ENCODE measurements around the gene ANTXR1.

The ANTXR1 gene

DNA sequence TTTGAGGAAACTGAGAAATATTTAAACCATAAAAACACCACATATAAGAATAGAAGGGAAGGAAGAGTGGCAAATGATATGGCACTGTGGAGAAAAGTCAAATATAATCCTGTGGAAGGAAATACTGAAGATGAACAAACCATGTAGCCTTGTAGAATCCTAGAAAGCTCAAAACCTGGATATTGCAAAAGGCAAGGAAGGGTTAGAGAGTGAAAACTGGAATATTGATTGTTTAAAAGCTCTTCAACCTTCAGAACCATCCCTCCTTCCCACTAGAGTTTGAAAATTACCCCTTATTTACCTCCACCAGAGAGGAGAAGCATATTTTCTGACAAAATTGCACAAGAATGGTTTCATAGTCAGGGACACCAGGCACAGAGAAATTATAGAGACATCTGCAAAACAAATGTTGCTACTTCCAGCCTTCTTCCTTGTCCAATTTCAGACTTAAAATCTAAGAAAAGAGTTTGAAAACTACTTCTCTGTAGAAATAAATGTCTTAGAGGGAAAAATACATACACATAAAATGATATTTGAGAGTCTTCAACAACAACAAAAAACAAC, 48.0 kb downstream of the ANTXR1 start:
- no peak for DNase-seq (ENCODE audit: insufficient read length, low spot score)
- TF ChIP-seq POU2F2 (IDR thresholded peaks at IDR 0.05; ENCODE audit: low read depth, low read length) (no peak), TAF1 (IDR thresholded peaks at IDR 0.05; ENCODE audit: low read depth, low read length) (no peak)
- FAIRE-seq: no peak

DNA sequence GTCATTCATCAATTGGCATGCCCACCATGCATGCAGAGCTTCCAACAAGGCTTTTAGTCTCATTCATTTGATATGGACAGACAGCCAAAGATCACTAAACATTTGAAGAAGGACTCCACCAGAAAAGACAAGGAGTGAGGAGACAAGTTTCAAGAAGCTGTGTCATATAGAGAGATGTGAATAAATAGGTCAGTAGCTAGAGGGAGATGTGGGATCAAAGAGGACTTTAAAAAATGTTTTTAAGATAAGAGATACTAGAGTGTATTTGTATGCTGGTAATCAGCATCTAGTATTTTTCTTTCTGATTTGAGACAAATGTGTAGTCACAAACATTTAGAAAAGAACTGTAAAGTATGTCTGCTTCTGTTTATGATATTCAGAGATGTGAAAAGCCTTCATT, 48.5 kb downstream of the ANTXR1 start:
- FAIRE-seq (no peak), DNase-seq (ENCODE audit: insufficient read length, low spot score) (no peak)
- no peak for TF ChIP-seq POLR2A (IDR thresholded peaks at IDR 0.05; ENCODE audit: low read depth, low read length)
- no peak for TF ChIP-seq SPI1 (IDR thresholded peaks at IDR 0.05; ENCODE audit: low read depth, low read length)
- no peak for TF ChIP-seq TAF1 (IDR thresholded peaks at IDR 0.05; ENCODE audit: low read depth, low read length)
- no peak for TF ChIP-seq POLR2AphosphoS5 (IDR thresholded peaks at IDR 0.05; ENCODE audit: low read depth, low read length)
- no peak for TF ChIP-seq POU2F2 (IDR thresholded peaks at IDR 0.05; ENCODE audit: low read depth, low read length)
- no peak for TF ChIP-seq PAX5 (IDR thresholded peaks at IDR 0.05; ENCODE audit: insufficient read depth, low read length, severe bottlenecking)

GRCh38 chr2:69062307-69062962, 49.5 kb downstream of the ANTXR1 start:
- no peak for DNase-seq (ENCODE audit: insufficient read length, low spot score)
- TF ChIP-seq PAX5 (IDR thresholded peaks at IDR 0.05; ENCODE audit: insufficient read depth, low read length, severe bottlenecking) (no peak), TAF1 (IDR thresholded peaks at IDR 0.05; ENCODE audit: low read depth, low read length) (no peak), POLR2AphosphoS5 (IDR thresholded peaks at IDR 0.05; ENCODE audit: low read depth, low read length) (no peak), POLR2A (IDR thresholded peaks at IDR 0.05; ENCODE audit: low read depth, low read length) (no peak), SPI1 (IDR thresholded peaks at IDR 0.05; ENCODE audit: low read depth, low read length) (no peak), POU2F2 (IDR thresholded peaks at IDR 0.05; ENCODE audit: low read depth, low read length) (no peak)
- no peak for FAIRE-seq

- DNase-seq (ENCODE audit: insufficient read length, low spot score) (no peak), FAIRE-seq (no peak)
- TF ChIP-seq TAF1 (IDR thresholded peaks at IDR 0.05; ENCODE audit: low read depth, low read length) (no peak), POLR2A (IDR thresholded peaks at IDR 0.05; ENCODE audit: low read depth, low read length) (no peak), POLR2AphosphoS5 (IDR thresholded peaks at IDR 0.05; ENCODE audit: low read depth, low read length) (no peak), SPI1 (IDR thresholded peaks at IDR 0.05; ENCODE audit: low read depth, low read length) (no peak), POU2F2 (IDR thresholded peaks at IDR 0.05; ENCODE audit: low read depth, low read length) (no peak), PAX5 (IDR thresholded peaks at IDR 0.05; ENCODE audit: insufficient read depth, low read length, severe bottlenecking) (no peak)
Observed at GRCh38 chr2:69065735-69066336, 52.9 kb downstream of the ANTXR1 start.

DNA sequence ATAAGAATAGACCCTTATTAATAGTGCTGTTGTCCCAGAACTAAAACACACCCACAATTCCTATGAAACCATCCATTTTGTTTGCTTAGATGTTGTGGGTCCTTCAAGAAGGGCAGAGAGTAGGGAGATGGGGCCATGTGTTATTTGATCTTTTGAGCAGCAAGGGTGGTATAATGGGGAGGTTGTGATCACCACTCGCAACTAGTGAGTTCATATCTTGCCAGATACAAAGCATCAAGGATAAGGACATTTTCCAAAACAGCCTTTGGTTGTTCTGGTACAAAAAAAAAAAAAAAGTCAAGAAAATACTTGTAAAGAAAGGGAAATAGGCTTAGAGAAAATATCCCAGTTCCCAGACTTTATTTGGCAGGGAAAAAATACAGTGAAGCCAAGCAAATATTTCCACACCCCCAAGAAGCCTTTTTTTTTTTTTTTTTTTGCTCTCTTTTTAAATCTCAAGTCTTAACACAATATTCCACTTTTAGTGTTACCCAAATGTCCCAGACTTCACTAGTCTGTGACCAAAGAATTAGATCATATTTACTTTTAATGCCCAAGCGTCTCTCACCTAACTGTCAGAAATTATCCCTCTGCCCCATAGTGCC, 54.1 kb downstream of the ANTXR1 start:
- no peak for TF ChIP-seq PAX5 (IDR thresholded peaks at IDR 0.05; ENCODE audit: insufficient read depth, low read length, severe bottlenecking)
- TF ChIP-seq POLR2AphosphoS5 (IDR thresholded peaks at IDR 0.05; ENCODE audit: low read depth, low read length): no peak
- no peak for TF ChIP-seq POLR2A (IDR thresholded peaks at IDR 0.05; ENCODE audit: low read depth, low read length)
- TF ChIP-seq TAF1 (IDR thresholded peaks at IDR 0.05; ENCODE audit: low read depth, low read length): no peak
- TF ChIP-seq SPI1 (IDR thresholded peaks at IDR 0.05; ENCODE audit: low read depth, low read length): no peak
- TF ChIP-seq POU2F2 (IDR thresholded peaks at IDR 0.05; ENCODE audit: low read depth, low read length): no peak
- FAIRE-seq (no peak), DNase-seq (ENCODE audit: insufficient read length, low spot score) (no peak)

DNA sequence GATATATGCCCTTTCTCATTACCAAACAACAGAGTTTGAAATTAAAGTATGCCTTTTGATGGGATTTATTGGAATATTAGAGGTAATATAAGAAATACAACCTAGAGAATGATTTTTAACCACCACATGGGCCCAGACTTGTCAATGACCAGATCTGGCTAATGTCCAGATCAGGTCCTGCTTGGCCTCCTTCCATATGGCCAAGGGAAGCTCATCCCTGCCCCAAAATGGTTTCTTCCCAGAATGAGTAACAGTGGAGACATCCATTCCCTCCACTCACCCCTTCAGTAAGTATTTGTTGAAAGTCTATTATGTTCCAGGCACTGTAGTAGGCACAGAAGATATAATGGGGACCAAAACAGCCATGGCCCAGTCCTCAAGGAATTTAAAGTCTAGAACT, 54.9 kb downstream of the ANTXR1 start:
- FAIRE-seq (no peak), DNase-seq (ENCODE audit: insufficient read length, low spot score) (no peak)

GRCh38 chr2:69070969-69071368, 58.0 kb downstream of the ANTXR1 start:
- DNase-seq (ENCODE audit: insufficient read length, low spot score) (no peak), FAIRE-seq (no peak)

More for the DNA sequence above, 54.9 kb downstream of the ANTXR1 start:
- TF ChIP-seq POU2F2 (IDR thresholded peaks at IDR 0.05; ENCODE audit: low read depth, low read length) (no peak), TAF1 (IDR thresholded peaks at IDR 0.05; ENCODE audit: low read depth, low read length) (no peak), PAX5 (IDR thresholded peaks at IDR 0.05; ENCODE audit: insufficient read depth, low read length, severe bottlenecking) (no peak), SPI1 (IDR thresholded peaks at IDR 0.05; ENCODE audit: low read depth, low read length) (no peak), POLR2AphosphoS5 (IDR thresholded peaks at IDR 0.05; ENCODE audit: low read depth, low read length) (no peak), POLR2A (IDR thresholded peaks at IDR 0.05; ENCODE audit: low read depth, low read length) (no peak)

DNA sequence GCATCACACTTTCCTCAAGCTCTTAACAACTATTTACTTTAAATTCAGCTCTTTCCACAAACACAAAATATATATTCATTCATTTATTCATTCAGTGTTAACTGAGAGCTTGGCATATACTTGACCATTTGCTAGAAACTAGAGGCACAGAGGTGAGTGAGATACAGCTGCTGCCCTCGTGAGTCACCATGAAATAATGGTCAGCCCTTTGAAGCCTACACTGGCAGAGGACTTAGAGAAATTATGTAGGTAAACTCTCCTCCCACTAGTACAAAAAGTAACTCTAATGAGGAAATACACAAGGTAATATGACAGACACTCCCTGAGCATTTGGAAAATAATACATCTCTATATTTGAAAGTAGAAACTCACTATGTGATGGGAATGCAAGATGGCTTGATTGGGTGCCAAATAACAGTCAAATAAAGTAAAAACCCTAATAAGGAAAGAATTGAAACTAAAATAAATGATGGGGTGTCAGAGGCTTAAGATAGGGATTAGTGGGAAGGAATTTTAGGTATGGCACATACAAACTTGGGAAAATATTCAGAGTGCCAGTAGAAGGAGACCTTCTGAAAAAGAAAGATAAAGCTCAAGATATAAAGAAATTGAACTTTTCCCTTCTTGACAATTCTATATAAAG, 61.1 kb downstream of the ANTXR1 start:
- DNase-seq (ENCODE audit: insufficient read length, low spot score) (no peak), FAIRE-seq (no peak)

More at GRCh38 chr2:69070969-69071368, 58.0 kb downstream of the ANTXR1 start:
- TF ChIP-seq SPI1 (IDR thresholded peaks at IDR 0.05; ENCODE audit: low read depth, low read length) (no peak), POLR2AphosphoS5 (IDR thresholded peaks at IDR 0.05; ENCODE audit: low read depth, low read length) (no peak), POLR2A (IDR thresholded peaks at IDR 0.05; ENCODE audit: low read depth, low read length) (no peak), POU2F2 (IDR thresholded peaks at IDR 0.05; ENCODE audit: low read depth, low read length) (no peak), PAX5 (IDR thresholded peaks at IDR 0.05; ENCODE audit: insufficient read depth, low read length, severe bottlenecking) (no peak), TAF1 (IDR thresholded peaks at IDR 0.05; ENCODE audit: low read depth, low read length) (no peak)

GRCh38 chr2:69074918-69075317, 61.9 kb downstream of the ANTXR1 start:
- FAIRE-seq: no peak
- no peak for DNase-seq (ENCODE audit: insufficient read length, low spot score)
- no peak for TF ChIP-seq PAX5 (IDR thresholded peaks at IDR 0.05; ENCODE audit: insufficient read depth, low read length, severe bottlenecking)
- TF ChIP-seq SPI1 (IDR thresholded peaks at IDR 0.05; ENCODE audit: low read depth, low read length): no peak
- no peak for TF ChIP-seq POLR2A (IDR thresholded peaks at IDR 0.05; ENCODE audit: low read depth, low read length)
- no peak for TF ChIP-seq POU2F2 (IDR thresholded peaks at IDR 0.05; ENCODE audit: low read depth, low read length)
- TF ChIP-seq POLR2AphosphoS5 (IDR thresholded peaks at IDR 0.05; ENCODE audit: low read depth, low read length): no peak
- no peak for TF ChIP-seq TAF1 (IDR thresholded peaks at IDR 0.05; ENCODE audit: low read depth, low read length)

More for the DNA sequence above, 61.1 kb downstream of the ANTXR1 start:
- no peak for TF ChIP-seq POLR2AphosphoS5 (IDR thresholded peaks at IDR 0.05; ENCODE audit: low read depth, low read length)
- no peak for TF ChIP-seq SPI1 (IDR thresholded peaks at IDR 0.05; ENCODE audit: low read depth, low read length)
- no peak for TF ChIP-seq POU2F2 (IDR thresholded peaks at IDR 0.05; ENCODE audit: low read depth, low read length)
- TF ChIP-seq TAF1 (IDR thresholded peaks at IDR 0.05; ENCODE audit: low read depth, low read length): no peak
- TF ChIP-seq PAX5 (IDR thresholded peaks at IDR 0.05; ENCODE audit: insufficient read depth, low read length, severe bottlenecking): no peak
- TF ChIP-seq POLR2A (IDR thresholded peaks at IDR 0.05; ENCODE audit: low read depth, low read length): no peak
